Vagina (tissue), 2 donors: ENCODE data around the gene IL11.

ENCODE experiments used
- POLR2A ChIP-seq, 2 donors: fragments of 450-650 bp; IDR thresholded peaks; one replicate each; pipeline ENCODE4 v1.6.1; 2017; ENCODE audit warnings: antibody characterized with exemption in 2 of 2, mild to moderate bottlenecking in 2 of 2, moderate library complexity in 2 of 2
- POLR2AphosphoS5 ChIP-seq, 2 donors: sonication (generic); formaldehyde crosslinking; IDR thresholded peaks; one replicate each; pipeline ENCODE4 v1.9.0; 2017; ENCODE audit warnings: antibody characterized with exemption in 2 of 2, mild to moderate bottlenecking in 2 of 2, low read depth in 1 of 2; ENCODE audit not compliant: insufficient read depth in 1 of 2
- TF ChIP-seq, protein P1 (sequence below), 3 experiments: fragments of 450-650 bp in 2 of 3; fragments of 200-600 bp in 1 of 3; sonication (generic) in 1 of 3; IDR thresholded peaks; one replicate each; pipeline ENCODE4 v1.5.1; 2017 to 2019; ENCODE audit warnings: antibody characterized with exemption in 3 of 3, mild to moderate bottlenecking in 2 of 3, moderate library complexity in 2 of 3

DNA sequence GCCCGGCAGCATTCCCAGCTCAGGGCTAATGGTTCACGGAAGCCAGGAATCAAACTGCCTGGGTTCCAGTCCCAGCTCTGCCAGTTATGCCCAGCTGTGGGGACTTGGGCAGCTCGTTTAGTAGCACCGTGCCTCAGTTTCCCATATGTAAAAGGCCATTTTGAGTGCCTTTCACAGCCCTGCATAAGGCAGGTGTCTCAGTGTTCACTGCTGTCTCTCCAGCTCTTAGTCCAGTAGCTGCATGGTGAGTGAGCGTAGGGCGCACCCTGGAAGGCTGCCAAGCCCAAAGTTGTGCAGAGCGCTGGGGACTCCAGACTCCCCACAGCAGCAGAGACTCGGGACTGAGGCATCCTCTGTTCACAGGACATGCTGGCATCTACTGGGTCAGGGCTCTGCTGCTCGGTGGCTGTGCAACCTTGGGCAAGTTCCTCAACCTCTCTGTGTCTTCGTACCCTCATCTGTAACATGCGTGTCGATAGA is 21.0 kb upstream of the IL11 start:
- TF ChIP-seq, protein P1, sequence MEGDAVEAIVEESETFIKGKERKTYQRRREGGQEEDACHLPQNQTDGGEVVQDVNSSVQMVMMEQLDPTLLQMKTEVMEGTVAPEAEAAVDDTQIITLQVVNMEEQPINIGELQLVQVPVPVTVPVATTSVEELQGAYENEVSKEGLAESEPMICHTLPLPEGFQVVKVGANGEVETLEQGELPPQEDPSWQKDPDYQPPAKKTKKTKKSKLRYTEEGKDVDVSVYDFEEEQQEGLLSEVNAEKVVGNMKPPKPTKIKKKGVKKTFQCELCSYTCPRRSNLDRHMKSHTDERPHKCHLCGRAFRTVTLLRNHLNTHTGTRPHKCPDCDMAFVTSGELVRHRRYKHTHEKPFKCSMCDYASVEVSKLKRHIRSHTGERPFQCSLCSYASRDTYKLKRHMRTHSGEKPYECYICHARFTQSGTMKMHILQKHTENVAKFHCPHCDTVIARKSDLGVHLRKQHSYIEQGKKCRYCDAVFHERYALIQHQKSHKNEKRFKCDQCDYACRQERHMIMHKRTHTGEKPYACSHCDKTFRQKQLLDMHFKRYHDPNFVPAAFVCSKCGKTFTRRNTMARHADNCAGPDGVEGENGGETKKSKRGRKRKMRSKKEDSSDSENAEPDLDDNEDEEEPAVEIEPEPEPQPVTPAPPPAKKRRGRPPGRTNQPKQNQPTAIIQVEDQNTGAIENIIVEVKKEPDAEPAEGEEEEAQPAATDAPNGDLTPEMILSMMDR (IDR thresholded peaks at IDR 0.05) = no peak
- TF ChIP-seq POLR2A (IDR thresholded peaks at IDR 0.05) = no peak
- TF ChIP-seq POLR2AphosphoS5 (IDR thresholded peaks at IDR 0.05; ENCODE audit: insufficient read depth in 1 of 2, low read depth in 1 of 2) = no peak
